G401 (cell line): Measurements from ENCODE around the gene CAST. TPM values are rescaled to one million over a fixed set of nuclear protein-coding genes. Genes with fewer than 3 reads are reported as not detected.
"Not testable (repeated sequence)": the region's sequence is repeated elsewhere in the genome, so short reads cannot be mapped to it uniquely, and the experiment has no call there.

Experiments
- DNase-seq: peaks from one replicate; pipeline ENCODE4 v3.0.0-alpha.2; 2015; ENCODE audit warnings: low spot score
- in situ Hi-C: cut with HindIII; loops from 2 replicates; pipeline ENCODE4 v1.10.0; 2016; ENCODE audit warnings: low sequenced_read_pairs, mixed read lengths
- total RNA-seq: library from RNA; depleted of rRNA; stranded (reverse); fragments of >200 nt; shearing (Covaris generic); gene quantifications from 2 replicates; pipeline ENCODE4 v1.2.3, GENCODE V29; 2014

Gene CAST
- total RNA-seq, 1 experiment from 2014 or later = 59.1 TPM

- in situ Hi-C loops = no loop called here
- no peak for DNase-seq
These were observed 126.1 kb downstream of the CAST start for GRCh38 chr5:96788112-96788749.

- DNase-seq = no peak
- in situ Hi-C loops = no loop called here
These were observed 127.7 kb downstream of the CAST start for GRCh38 chr5:96789794-96790330.

DNA sequence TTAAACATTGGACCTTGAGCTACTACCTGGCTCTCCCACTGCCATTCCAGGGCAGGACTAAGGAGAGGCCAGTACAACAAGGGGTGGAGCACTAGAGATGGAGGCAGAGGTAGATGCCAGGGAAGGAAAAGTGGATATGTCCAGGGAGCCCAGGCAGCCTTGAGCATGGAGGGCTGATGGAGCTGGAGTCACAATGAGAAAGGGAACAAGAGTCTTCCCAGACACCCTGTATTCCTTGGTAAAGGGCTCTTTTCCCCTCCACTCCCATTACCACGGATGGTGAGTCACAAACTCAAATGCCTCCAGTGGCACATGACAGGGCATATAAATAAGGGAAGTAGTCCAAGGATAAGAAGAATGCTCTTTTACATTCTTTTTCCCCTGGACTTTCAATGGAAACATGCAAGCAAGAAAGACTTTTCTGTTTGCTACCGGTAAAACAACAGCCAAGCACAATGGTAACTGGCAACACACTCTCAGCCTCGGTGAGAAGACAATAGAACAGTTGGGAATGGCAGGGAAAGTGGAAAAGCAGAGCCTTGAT is 128.9 kb downstream of the CAST start:
- in situ Hi-C loops = no loop called here
- DNase-seq = no peak

DNA sequence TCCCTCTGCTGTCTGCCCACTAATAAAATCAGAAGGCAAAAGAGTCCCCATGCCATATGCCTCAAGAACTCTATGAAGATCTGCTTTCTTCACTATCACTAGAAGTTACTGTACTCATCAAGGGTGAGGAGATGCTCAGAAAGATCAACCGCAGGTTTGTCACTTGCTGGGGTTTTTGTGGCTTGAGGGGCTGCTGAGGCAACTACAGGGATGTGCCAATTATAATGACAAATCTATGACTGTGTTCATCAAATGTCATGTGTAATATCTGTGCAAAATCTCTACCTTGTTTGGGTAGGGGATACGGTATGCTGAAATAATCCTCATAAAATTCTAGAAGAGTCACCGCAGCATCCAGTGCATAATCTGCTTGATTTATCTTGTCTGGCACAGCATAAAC is 132.6 kb downstream of the CAST start:
- no peak for DNase-seq
- in situ Hi-C loops = no loop called here

- DNase-seq = no peak
- in situ Hi-C loops = no loop called here
These were observed 133.4 kb downstream of the CAST start for GRCh38 chr5:96795626-96796025.

DNA sequence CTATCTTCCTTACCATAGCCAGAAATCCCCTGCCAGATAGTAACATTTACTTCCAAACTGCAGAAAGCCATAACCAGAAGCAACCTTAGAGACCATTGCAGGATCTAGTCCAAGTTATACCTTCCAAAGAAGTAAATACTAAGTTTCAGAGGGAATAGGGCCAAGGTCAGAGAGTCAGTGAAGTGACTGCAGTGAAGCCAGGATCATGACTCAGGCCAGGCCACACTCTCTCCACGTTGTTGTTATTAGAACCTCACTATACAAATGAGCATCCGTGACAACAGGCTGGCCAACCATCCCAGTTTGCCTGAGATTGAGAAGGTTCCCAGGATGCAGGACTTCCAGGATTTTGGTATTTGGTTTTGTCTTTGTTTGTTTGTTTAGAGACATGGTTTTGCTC is 134.3 kb downstream of the CAST start:
- no peak for DNase-seq
- in situ Hi-C loops = no loop called here

- DNase-seq, in situ Hi-C loops: not testable (repeated sequence)
These were observed 139.5 kb downstream of the CAST start for GRCh38 chr5:96801718-96802117.

DNA sequence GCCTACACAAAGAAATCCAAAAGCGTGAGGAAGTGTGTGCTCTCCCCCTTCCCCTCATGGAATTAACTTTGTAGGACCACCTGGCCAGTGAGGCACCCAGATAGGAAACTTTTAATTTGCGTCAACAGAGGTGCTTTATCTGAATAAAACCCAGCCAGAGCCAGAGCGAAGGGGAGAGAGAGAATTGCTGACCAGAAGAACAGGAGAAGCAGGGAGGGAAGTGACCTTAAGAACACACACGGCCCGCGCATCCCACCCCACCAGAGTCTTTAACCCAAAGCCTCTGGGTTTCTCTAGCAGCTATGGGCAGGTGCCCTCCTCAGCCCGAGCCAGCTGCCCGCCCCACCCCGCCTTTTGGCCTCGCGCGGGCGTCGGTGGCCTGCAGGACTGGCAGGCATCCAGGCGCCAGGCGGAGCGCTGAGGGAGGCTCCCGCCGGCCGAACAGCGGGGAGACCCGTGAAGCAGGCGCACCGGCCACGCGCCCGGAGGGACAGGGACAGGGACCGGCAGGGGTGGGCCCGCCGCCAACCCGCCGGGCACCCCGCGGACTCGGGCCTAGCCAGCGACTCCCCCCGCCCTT is 145.0 kb downstream of the CAST start:
- DNase-seq = peak; percentile 74
- in situ Hi-C loops = no loop called here

DNA sequence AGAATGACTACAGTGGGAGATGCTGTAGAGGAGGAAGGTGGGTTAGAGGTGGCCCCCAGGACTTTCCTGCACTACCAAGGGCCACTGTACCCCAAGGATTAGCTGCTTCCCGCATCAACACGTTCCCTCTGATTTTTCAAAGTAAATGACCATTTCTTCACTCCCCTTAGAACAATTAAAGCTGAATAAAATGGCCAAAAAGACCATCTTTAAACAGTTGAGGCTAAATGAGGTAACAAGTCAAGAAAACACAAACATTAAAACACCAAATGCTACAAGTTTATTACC is 146.3 kb downstream of the CAST start:
- in situ Hi-C loops = no loop called here

DNA sequence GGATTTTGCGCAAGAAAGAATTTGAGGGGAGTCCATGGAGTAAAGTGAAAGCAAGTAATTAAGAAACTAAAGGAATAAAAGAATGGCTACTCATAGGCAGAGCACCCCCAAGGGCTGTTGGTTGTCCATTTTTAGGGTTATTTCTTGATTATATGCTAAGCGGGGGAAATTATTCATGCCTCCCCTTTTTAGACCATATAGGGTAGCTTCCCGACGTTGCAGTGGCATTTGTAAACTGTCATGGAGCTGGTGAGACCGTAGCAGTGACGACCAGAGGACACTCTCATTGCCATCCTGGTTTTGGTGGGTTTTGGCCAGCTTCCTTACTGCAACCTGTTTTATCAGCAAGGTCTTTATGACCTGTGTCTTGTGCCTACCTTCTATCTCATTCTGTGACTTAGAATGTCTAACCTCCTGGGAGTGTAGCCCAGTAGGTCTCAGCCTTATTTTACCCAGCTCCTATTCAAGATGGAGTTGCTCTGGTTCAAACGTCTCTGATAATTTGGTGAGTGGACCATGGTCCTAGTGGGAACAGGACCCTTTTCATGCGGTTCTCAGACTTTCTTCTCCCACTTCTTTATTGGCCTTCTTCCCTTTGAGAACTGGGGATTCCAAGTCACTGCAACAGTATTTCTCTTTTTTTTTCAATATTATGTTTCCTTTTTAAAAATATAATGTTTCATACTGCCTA is 146.8 kb downstream of the CAST start:
- DNase-seq = no peak
- in situ Hi-C loops = no loop called here

More for the DNA sequence above, 146.3 kb downstream of the CAST start:
- no peak for DNase-seq

DNA sequence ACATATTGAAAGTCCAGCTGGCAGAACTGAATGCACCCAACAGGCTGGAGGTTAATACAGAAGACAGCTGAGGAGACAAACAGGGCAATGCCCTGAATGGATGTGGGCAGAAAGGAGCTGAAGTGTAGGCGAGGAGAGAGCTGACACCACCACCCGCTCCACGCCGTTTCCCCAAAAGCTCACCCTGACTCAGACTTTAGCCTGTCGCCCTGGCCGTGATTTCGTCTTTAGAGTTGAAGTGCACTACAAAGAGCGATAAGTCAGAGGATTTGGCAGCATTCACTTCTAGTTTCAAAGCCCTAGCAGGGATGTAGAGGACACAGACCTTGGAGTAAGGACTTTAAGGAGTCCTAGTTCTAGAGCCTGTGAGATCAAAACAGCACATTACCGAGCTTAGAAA is 147.7 kb downstream of the CAST start:
- no peak for DNase-seq
- in situ Hi-C loops = no loop called here

- no peak for DNase-seq
- in situ Hi-C loops = no loop called here
These were observed 150.7 kb downstream of the CAST start for GRCh38 chr5:96812851-96813250.

DNA sequence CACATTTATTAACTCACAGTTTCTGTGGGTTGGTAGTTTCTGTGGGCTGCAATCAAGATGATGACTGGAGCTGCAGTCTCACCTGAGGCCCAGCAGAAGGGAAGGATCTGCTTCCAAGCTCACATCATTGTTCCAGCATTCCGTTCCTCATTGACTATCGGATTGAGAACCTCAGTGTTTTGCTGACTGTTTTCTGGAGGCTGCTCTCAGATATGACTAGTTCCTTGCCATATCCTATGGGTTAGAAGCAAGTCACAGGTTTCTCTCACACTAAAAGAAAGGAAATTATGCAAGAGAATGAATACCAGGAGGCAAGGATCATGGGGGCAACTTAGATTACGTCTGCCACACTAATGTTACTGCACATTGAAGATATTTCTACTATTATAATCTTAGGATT is 151.9 kb downstream of the CAST start:
- DNase-seq = no peak
- in situ Hi-C loops = no loop called here

DNA sequence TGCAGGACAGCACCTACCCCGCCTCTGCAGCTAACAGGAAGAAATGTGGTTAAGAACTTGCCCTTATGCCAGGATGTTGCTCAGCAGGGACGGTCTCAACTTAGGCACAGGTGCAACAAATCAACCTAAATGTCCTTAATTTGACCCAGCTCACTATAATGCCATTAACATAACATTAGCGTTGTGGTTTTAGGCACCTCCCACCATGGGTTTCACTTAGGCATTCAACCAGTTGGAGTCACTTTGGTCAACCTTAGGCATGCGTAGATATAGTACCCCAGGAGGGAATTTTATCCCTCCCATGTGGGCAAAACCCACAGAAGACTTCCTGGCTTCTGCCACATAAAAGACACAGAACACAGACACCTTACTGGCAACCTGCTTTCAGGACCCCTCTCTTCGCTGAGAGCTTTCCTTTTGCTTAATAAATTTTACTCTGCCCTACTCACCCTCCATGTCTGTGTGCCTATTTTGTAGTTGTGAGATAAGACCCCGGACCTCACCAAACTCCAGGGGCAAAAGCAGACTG is 154.3 kb downstream of the CAST start:
- DNase-seq = no peak
- in situ Hi-C loops = no loop called here

DNA sequence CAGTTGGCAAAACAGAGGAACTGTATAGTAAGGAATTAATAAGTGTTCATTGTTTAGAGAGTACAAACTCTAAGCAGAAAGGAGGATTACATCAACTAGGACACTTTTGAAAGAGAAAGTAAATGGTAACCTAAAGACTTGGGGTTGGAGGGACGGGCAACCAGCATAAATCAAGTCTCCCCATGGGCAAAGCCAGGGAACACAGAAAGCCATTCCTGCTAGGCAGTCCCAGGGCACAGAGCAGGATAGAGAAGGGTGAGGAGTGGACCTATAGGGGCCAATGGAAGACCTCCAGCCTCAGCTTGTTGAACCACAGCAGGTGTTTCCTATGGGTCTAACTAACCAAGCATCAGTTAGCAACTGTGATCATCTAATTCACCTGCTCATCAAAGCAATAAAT is 154.8 kb downstream of the CAST start:
- DNase-seq = no peak
- in situ Hi-C loops = no loop called here

DNA sequence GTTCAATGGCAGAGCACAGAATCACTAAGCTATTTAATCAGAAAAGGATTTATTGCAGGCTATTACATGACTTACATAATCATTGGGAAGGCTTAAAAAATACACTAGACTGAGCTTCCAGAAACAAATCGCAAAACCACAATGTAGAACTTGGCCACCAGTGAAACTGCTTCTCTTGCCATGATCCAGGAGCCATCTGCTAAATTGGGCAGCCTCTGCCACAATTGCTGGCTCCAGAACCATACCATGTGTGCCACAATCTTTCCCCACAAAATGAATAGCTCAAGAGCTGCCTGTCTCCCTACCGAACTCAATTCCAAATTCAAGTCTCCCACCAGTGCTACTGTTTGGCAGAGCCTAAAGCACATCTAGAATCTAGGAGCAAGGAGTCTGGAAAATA is 155.3 kb downstream of the CAST start:
- peak; percentile 98 for DNase-seq
- in situ Hi-C loops = no loop called here

DNA sequence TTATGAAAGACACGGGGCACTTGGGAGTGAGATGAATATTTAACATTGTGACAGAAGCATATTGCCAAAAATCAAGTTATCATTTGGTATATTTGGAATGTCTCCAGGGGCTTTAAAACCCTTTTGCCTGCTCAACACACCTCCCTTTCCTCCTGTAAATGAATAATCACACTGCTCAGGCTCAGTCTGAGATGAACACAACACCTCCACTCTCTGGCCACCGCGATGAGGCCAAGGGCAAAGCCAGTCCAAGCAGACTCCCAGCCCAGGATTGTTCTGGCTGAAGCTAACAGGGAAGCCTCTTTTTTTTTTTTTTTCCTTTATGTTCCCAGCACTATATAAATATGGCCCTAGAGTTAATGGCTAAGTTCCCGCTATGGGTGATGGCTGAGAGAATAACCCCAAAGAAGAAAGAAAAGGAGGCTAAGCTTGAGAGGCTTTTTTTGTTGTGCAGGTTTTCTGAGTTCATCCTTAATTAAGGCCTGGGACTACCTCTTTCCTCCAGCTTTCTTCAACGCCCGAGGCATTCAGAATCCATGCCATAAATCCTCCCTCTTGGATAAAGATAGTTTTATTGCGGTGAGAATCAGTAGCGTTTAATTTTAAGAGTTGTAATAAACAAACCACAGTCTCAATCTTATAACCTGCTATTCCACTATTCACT is 156.1 kb downstream of the CAST start:
- in situ Hi-C loops = no loop called here

GRCh38 chr5:96819806-96820205 is 157.6 kb downstream of the CAST start:
- in situ Hi-C loops = no loop called here
- no peak for DNase-seq

More for the DNA sequence above, 156.1 kb downstream of the CAST start:
- DNase-seq = peak; percentile 58

- no peak for DNase-seq
- in situ Hi-C loops = no loop called here
These were observed 159.2 kb downstream of the CAST start for GRCh38 chr5:96821260-96821916.
